ENCODE measurements around the gene CEACAM6.

- TF ChIP-seq REST (IDR thresholded peaks at IDR 0.05; ENCODE audit: low read depth, low read length) (no peak), GABPA (IDR thresholded peaks at IDR 0.05; ENCODE audit: low read depth) (no peak)
Measured at GRCh38 chr19:41707871-41708371, 47.4 kb upstream of the CEACAM6 start.

Data from SK-N-SH (cell line).